Neural crest cell (in vitro differentiated cells): ENCODE results near the gene TRAPPC6A. TPM values are rescaled to one million over a fixed set of nuclear protein-coding genes. Genes with fewer than 3 reads are reported as not detected.

Source experiments
- DNase-seq: peaks from one replicate; pipeline ENCODE4 v3.0.0; 2021; ENCODE audit warnings: low read depth, mixed read lengths, low spot score
- H3K27ac Mint-ChIP-seq: one replicate; pipeline ENCODE4 v1.8.0; 2021; ENCODE audit warnings: mild to moderate bottlenecking, mixed read lengths; ENCODE audit not compliant: unreplicated experiment
- H3K27me3 Mint-ChIP-seq: 2 replicates; pipeline ENCODE4 v1.8.0; 2021; ENCODE audit warnings: low read depth, mild to moderate bottlenecking, mixed read lengths
- H3K36me3 Mint-ChIP-seq: 2 replicates; pipeline ENCODE4 v1.8.0; 2021; ENCODE audit warnings: low read depth, mild to moderate bottlenecking, mixed read lengths
- H3K4me1 Mint-ChIP-seq: 2 replicates; pipeline ENCODE4 v1.8.0; 2021; ENCODE audit warnings: mixed read lengths
- H3K4me3 Mint-ChIP-seq: one replicate; pipeline ENCODE4 v1.8.0; 2021; ENCODE audit warnings: mild to moderate bottlenecking, mixed read lengths
- H3K9me3 Mint-ChIP-seq: 2 replicates; pipeline ENCODE4 v1.8.0; 2021; ENCODE audit warnings: mixed read lengths
- CTCF ChIP-seq: fragments of 200-600 bp; sonication (generic); conservative IDR thresholded peaks from 2 replicates; pipeline ENCODE4 v1.5.0; 2021; ENCODE audit warnings: antibody characterized with exemption, mild to moderate bottlenecking
- total RNA-seq: library from RNA; stranded (reverse); gene quantifications from 2 replicates; pipeline ENCODE4 v1.2.1, GENCODE V29; 2021

The TRAPPC6A gene
- total RNA-seq, 1 donor from 2014 or later: 25.1 TPM

DNA sequence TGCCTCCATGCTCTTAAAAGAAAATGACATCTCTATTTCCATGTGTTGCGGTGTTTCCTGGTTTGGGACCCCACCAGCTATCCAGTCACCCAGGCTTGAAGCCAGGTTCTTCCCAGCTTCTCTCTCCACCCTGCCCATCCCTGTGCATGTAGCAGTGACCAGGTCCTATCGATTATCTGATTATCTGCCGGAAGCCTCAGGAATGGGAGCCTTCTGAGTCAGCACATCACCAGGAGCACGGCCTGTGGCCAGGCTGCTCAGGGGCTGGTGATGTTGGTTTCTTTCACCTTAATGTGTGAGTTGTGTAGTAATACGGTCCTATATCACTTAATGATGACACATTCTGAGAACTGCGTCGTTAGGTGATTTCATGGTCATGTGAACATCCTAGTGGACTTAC, 51.4 kb downstream of the TRAPPC6A start:
- H3K4me3 Mint-ChIP-seq: no peak overlapping the region
- no peak for DNase-seq
- no peak overlapping the region for H3K27ac Mint-ChIP-seq
- no peaks in the 10 kb centered on the region for H3K4me1 Mint-ChIP-seq
- H3K27me3 Mint-ChIP-seq: no peaks in the 10 kb centered on the region
- TF ChIP-seq CTCF: no peak
- H3K9me3 Mint-ChIP-seq: no peaks in the 10 kb centered on the region
- H3K36me3 Mint-ChIP-seq: no peaks in the 10 kb centered on the region

- H3K27me3 Mint-ChIP-seq: no peaks in the 10 kb centered on the region
- H3K9me3 Mint-ChIP-seq: no peaks in the 10 kb centered on the region
- H3K4me3 Mint-ChIP-seq: no peak overlapping the region
- peak; percentile 70 for TF ChIP-seq CTCF
- H3K27ac Mint-ChIP-seq: no peak overlapping the region
- H3K36me3 Mint-ChIP-seq: no peaks in the 10 kb centered on the region
- peak; percentile 64 for DNase-seq
- no peaks in the 10 kb centered on the region for H3K4me1 Mint-ChIP-seq
Observed at GRCh38 chr19:45125975-45126493, 52.0 kb downstream of the TRAPPC6A start.

DNA sequence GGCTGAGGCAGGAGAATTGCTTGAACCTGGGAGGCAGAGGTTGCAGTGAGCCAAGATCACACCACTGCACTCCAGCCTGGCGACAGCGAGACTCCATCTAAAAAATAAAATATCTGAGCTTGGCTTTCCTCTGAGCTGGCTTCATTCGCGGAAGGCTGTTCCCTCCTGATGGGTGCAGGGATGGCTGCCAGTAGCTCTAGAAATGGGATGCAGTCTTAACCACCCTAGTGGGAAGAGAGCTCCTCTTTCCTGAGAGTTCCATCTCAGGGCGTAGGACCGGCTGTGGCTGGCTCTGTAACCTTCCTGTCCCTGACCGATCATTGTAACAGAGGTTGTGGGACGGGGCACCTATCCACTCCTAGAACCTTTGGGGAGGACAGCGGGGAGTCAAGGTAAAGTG, 52.7 kb downstream of the TRAPPC6A start:
- TF ChIP-seq CTCF: no peak
- H3K27me3 Mint-ChIP-seq: no peaks in the 10 kb centered on the region
- no peak overlapping the region for H3K4me3 Mint-ChIP-seq
- no peak overlapping the region for H3K27ac Mint-ChIP-seq
- no peaks in the 10 kb centered on the region for H3K4me1 Mint-ChIP-seq
- H3K36me3 Mint-ChIP-seq: no peaks in the 10 kb centered on the region
- H3K9me3 Mint-ChIP-seq: no peaks in the 10 kb centered on the region
- DNase-seq: no peak

DNA sequence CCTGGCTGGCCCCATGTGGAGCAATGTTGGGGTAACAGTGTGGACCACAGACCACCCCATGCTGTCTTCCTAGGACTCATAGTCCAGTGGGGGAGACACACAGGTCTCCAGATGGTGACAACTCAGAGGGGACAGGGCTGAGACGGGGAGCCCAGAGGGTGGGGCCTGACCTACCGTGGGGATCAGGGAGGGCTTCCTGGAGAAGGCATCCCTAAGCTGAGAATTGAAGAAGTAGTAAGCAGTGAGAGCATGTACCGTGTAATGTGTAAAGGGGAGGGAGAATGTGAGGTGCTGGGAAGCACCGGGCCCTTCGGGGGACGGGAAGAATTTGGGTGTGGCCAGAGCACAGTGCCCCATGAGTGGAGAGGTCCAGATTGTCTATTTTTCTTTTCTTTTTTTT, 54.0 kb downstream of the TRAPPC6A start:
- no peak for TF ChIP-seq CTCF
- H3K27ac Mint-ChIP-seq: peak overlapping the region; percentile 43
- no peaks in the 10 kb centered on the region for H3K4me1 Mint-ChIP-seq
- no peaks in the 10 kb centered on the region for H3K9me3 Mint-ChIP-seq
- no peak for DNase-seq
- H3K27me3 Mint-ChIP-seq: no peaks in the 10 kb centered on the region
- H3K4me3 Mint-ChIP-seq: no peak overlapping the region
- no peaks in the 10 kb centered on the region for H3K36me3 Mint-ChIP-seq

- DNase-seq: no peak
- Mint-ChIP-seq H3K27ac (no peak overlapping the region), H3K27me3 (no peaks in the 10 kb centered on the region), H3K9me3 (no peaks in the 10 kb centered on the region), H3K4me1 (no peaks in the 10 kb centered on the region), H3K36me3 (no peaks in the 10 kb centered on the region), H3K4me3 (no peak overlapping the region)
- no peak for TF ChIP-seq CTCF
Observed at GRCh38 chr19:45123440-45123850, 54.6 kb downstream of the TRAPPC6A start.

- Mint-ChIP-seq H3K9me3 (no peaks in the 10 kb centered on the region), H3K4me1 (no peaks in the 10 kb centered on the region)
Observed at GRCh38 chr19:45122832-45123231, 55.2 kb downstream of the TRAPPC6A start.

More at GRCh38 chr19:45122832-45123231, 55.2 kb downstream of the TRAPPC6A start:
- no peak for DNase-seq
- Mint-ChIP-seq H3K4me3 (no peak overlapping the region), H3K27ac (no peak overlapping the region), H3K27me3 (no peaks in the 10 kb centered on the region), H3K36me3 (no peaks in the 10 kb centered on the region)
- no peak for TF ChIP-seq CTCF
